Measurements from ENCODE around the gene SLC22A14.
"Not testable (repeated sequence)": the region's sequence is repeated elsewhere in the genome, so short reads cannot be mapped to it uniquely, and the experiment has no call there.

Gene SLC22A14

GRCh38 chr3:38271553-38271952 is 10.5 kb upstream of the SLC22A14 start:
- no peak for DNase-seq

GRCh38 chr3:38274864-38275649 is 7.0 kb upstream of the SLC22A14 start:
- no peak for DNase-seq

GRCh38 chr3:38275658-38276057 is 6.4 kb upstream of the SLC22A14 start:
- no peak for DNase-seq

- no peak for DNase-seq
Measured at GRCh38 chr3:38276081-38276916, 5.8 kb upstream of the SLC22A14 start.

- no peak for DNase-seq
Measured at GRCh38 chr3:38276917-38277630, 5.0 kb upstream of the SLC22A14 start.

- no peak for DNase-seq
Measured at GRCh38 chr3:38278841-38279240, 3.3 kb upstream of the SLC22A14 start.

- no peak for DNase-seq
Measured at GRCh38 chr3:38283810-38284755, 2.0 kb downstream of the SLC22A14 start.

GRCh38 chr3:38284756-38285150 is 2.7 kb downstream of the SLC22A14 start:
- no peak for DNase-seq

GRCh38 chr3:38289286-38290217 is 7.5 kb downstream of the SLC22A14 start:
- not testable (repeated sequence) for DNase-seq

GRCh38 chr3:38297053-38297452 is 15.0 kb downstream of the SLC22A14 start:
- DNase-seq, result not testable (repeated sequence)

- no peak for DNase-seq
Measured at GRCh38 chr3:38297537-38297936, 15.4 kb downstream of the SLC22A14 start.

- DNase-seq, result no peak
Measured at GRCh38 chr3:38297947-38298711, 16.0 kb downstream of the SLC22A14 start.

- DNase-seq, result no peak
Measured at GRCh38 chr3:38306941-38307340, 24.8 kb downstream of the SLC22A14 start.

GRCh38 chr3:38307599-38307998 is 25.5 kb downstream of the SLC22A14 start:
- DNase-seq, result no peak

GRCh38 chr3:38308456-38308855 is 26.4 kb downstream of the SLC22A14 start:
- no peak for DNase-seq

- no peak for DNase-seq
Measured at GRCh38 chr3:38311476-38311875, 29.4 kb downstream of the SLC22A14 start.

GRCh38 chr3:38311941-38312340 is 29.8 kb downstream of the SLC22A14 start:
- no peak for DNase-seq

- no peak for DNase-seq
Measured at GRCh38 chr3:38312356-38312755, 30.3 kb downstream of the SLC22A14 start.

GRCh38 chr3:38313263-38313662 is 31.2 kb downstream of the SLC22A14 start:
- no peak for DNase-seq

GRCh38 chr3:38313695-38314094 is 31.6 kb downstream of the SLC22A14 start:
- DNase-seq, result no peak

Measured in cortex of kidney (tissue), 1 donor.